ENCODE results near the gene UTP15. TPM values are rescaled to one million over a fixed set of nuclear protein-coding genes. Genes with fewer than 3 reads are reported as not detected.

Gene UTP15
- polyA plus RNA-seq, 2 donors, result 3.4 to 5.9 TPM

GRCh38 chr5:73558950-73559349, 6.6 kb upstream of the UTP15 start:
- Histone ChIP-seq H3K36me3 (ENCODE audit: control insufficient read depth in 2 of 2, insufficient read depth in 2 of 2, low read length in 1 of 2) (peaks cover 0 to 3% of the 10 kb centered on the region in 2 donors), H3K9me3 (ENCODE audit: control insufficient read depth in 2 of 2, insufficient read depth in 1 of 2, low read depth in 1 of 2, low read length in 1 of 2) (no peaks in the 10 kb centered on the region), H3K27ac (ENCODE audit: low read depth in 2 of 2, low read length in 1 of 2) (no peak overlapping the region), H3K4me3 (ENCODE audit: low read depth in 1 of 2, low read length in 2 of 2) (no peak overlapping the region), H3K4me1 (ENCODE audit: control insufficient read depth in 2 of 2, insufficient read depth in 2 of 2, low read length in 1 of 2) (no peaks in the 10 kb centered on the region), H3K27me3 (ENCODE audit: control insufficient read depth in 1 of 2, insufficient read depth in 2 of 2, low read length in 2 of 2) (no peaks in the 10 kb centered on the region)
- WGBS, 2 donors, result 86% methylated on average over 1 of the region's 1 CpG

- Histone ChIP-seq H3K4me1 (ENCODE audit: control insufficient read depth in 2 of 2, insufficient read depth in 2 of 2, low read length in 1 of 2) (no peaks in the 10 kb centered on the region), H3K36me3 (ENCODE audit: control insufficient read depth in 2 of 2, insufficient read depth in 2 of 2, low read length in 1 of 2) (peaks cover 0 to 2% of the 10 kb centered on the region in 2 donors), H3K9me3 (ENCODE audit: control insufficient read depth in 2 of 2, insufficient read depth in 1 of 2, low read depth in 1 of 2, low read length in 1 of 2) (no peaks in the 10 kb centered on the region), H3K4me3 (ENCODE audit: low read depth in 1 of 2, low read length in 2 of 2) (peak overlapping the region in 1 of 2 donors; percentile 98), H3K27me3 (ENCODE audit: control insufficient read depth in 1 of 2, insufficient read depth in 2 of 2, low read length in 2 of 2) (no peaks in the 10 kb centered on the region), H3K27ac (ENCODE audit: low read depth in 2 of 2, low read length in 1 of 2) (no peak overlapping the region)
- WGBS, 2 donors, result 22 to 29% methylated on average over 3 of the region's 3 CpGs
Observed at GRCh38 chr5:73564018-73564417, 1.5 kb upstream of the UTP15 start.

GRCh38 chr5:73564675-73565074, 868 bp upstream of the UTP15 start:
- Histone ChIP-seq H3K36me3 (ENCODE audit: control insufficient read depth in 2 of 2, insufficient read depth in 2 of 2, low read length in 1 of 2) (peaks cover 0 to 2% of the 10 kb centered on the region in 2 donors), H3K27me3 (ENCODE audit: control insufficient read depth in 1 of 2, insufficient read depth in 2 of 2, low read length in 2 of 2) (no peaks in the 10 kb centered on the region), H3K4me1 (ENCODE audit: control insufficient read depth in 2 of 2, insufficient read depth in 2 of 2, low read length in 1 of 2) (no peaks in the 10 kb centered on the region), H3K9me3 (ENCODE audit: control insufficient read depth in 2 of 2, insufficient read depth in 1 of 2, low read depth in 1 of 2, low read length in 1 of 2) (no peaks in the 10 kb centered on the region), H3K4me3 (ENCODE audit: low read depth in 1 of 2, low read length in 2 of 2) (peak overlapping the region; percentile 73 to 98), H3K27ac (ENCODE audit: low read depth in 2 of 2, low read length in 1 of 2) (peak overlapping the region; percentile 87 to 98)
- 4% methylated on average over 9 of the region's 9 CpGs for WGBS, 2 donors

GRCh38 chr5:73565969-73566547, 515 bp downstream of the UTP15 start:
- no peaks in the 10 kb centered on the region for H3K27me3 ChIP-seq (ENCODE audit: control insufficient read depth in 1 of 2, insufficient read depth in 2 of 2, low read length in 2 of 2)
- no peaks in the 10 kb centered on the region for H3K9me3 ChIP-seq (ENCODE audit: control insufficient read depth in 2 of 2, insufficient read depth in 1 of 2, low read depth in 1 of 2, low read length in 1 of 2)
- H3K4me1 ChIP-seq (ENCODE audit: control insufficient read depth in 2 of 2, insufficient read depth in 2 of 2, low read length in 1 of 2), result no peaks in the 10 kb centered on the region
- peaks cover 0 to 2% of the 10 kb centered on the region in 2 donors for H3K36me3 ChIP-seq (ENCODE audit: control insufficient read depth in 2 of 2, insufficient read depth in 2 of 2, low read length in 1 of 2)
- 6% methylated on average over 8 of the region's 8 CpGs for WGBS, 2 donors
- H3K4me3 ChIP-seq (ENCODE audit: low read depth in 1 of 2, low read length in 2 of 2), result peak overlapping the region; percentile 73 to 98
- peak overlapping the region; percentile 73 to 98 for H3K27ac ChIP-seq (ENCODE audit: low read depth in 2 of 2, low read length in 1 of 2)

- H3K36me3 ChIP-seq (ENCODE audit: control insufficient read depth in 2 of 2, insufficient read depth in 2 of 2, low read length in 1 of 2), result peaks cover 0 to 6% of the 10 kb centered on the region in 2 donors
- no peaks in the 10 kb centered on the region for H3K4me1 ChIP-seq (ENCODE audit: control insufficient read depth in 2 of 2, insufficient read depth in 2 of 2, low read length in 1 of 2)
- no peak overlapping the region for H3K4me3 ChIP-seq (ENCODE audit: low read depth in 1 of 2, low read length in 2 of 2)
- 71 to 87% methylated on average over 3 of the region's 3 CpGs for WGBS, 2 donors
- H3K9me3 ChIP-seq (ENCODE audit: control insufficient read depth in 2 of 2, insufficient read depth in 1 of 2, low read depth in 1 of 2, low read length in 1 of 2), result no peaks in the 10 kb centered on the region
- H3K27me3 ChIP-seq (ENCODE audit: control insufficient read depth in 1 of 2, insufficient read depth in 2 of 2, low read length in 2 of 2), result no peaks in the 10 kb centered on the region
- H3K27ac ChIP-seq (ENCODE audit: low read depth in 2 of 2, low read length in 1 of 2), result no peak overlapping the region
Observed at GRCh38 chr5:73582285-73583145, 17.0 kb downstream of the UTP15 start.

GRCh38 chr5:73587923-73588322, 22.4 kb downstream of the UTP15 start:
- Histone ChIP-seq H3K27ac (ENCODE audit: low read depth in 2 of 2, low read length in 1 of 2) (no peak overlapping the region), H3K36me3 (ENCODE audit: control insufficient read depth in 2 of 2, insufficient read depth in 2 of 2, low read length in 1 of 2) (no peaks in the 10 kb centered on the region), H3K4me1 (ENCODE audit: control insufficient read depth in 2 of 2, insufficient read depth in 2 of 2, low read length in 1 of 2) (no peaks in the 10 kb centered on the region), H3K27me3 (ENCODE audit: control insufficient read depth in 1 of 2, insufficient read depth in 2 of 2, low read length in 2 of 2) (no peaks in the 10 kb centered on the region), H3K4me3 (ENCODE audit: low read depth in 1 of 2, low read length in 2 of 2) (no peak overlapping the region), H3K9me3 (ENCODE audit: control insufficient read depth in 2 of 2, insufficient read depth in 1 of 2, low read depth in 1 of 2, low read length in 1 of 2) (no peaks in the 10 kb centered on the region)
- WGBS, 2 donors, result 42 to 44% methylated on average over 1 of the region's 1 CpG

- no peaks in the 10 kb centered on the region for H3K9me3 ChIP-seq (ENCODE audit: control insufficient read depth in 2 of 2, insufficient read depth in 1 of 2, low read depth in 1 of 2, low read length in 1 of 2)
- no peak overlapping the region for H3K4me3 ChIP-seq (ENCODE audit: low read depth in 1 of 2, low read length in 2 of 2)
- H3K27me3 ChIP-seq (ENCODE audit: control insufficient read depth in 1 of 2, insufficient read depth in 2 of 2, low read length in 2 of 2), result no peaks in the 10 kb centered on the region
- H3K36me3 ChIP-seq (ENCODE audit: control insufficient read depth in 2 of 2, insufficient read depth in 2 of 2, low read length in 1 of 2), result no peaks in the 10 kb centered on the region
- no peak overlapping the region for H3K27ac ChIP-seq (ENCODE audit: low read depth in 2 of 2, low read length in 1 of 2)
- 55 to 65% methylated on average over 4 of the region's 4 CpGs for WGBS, 2 donors
- H3K4me1 ChIP-seq (ENCODE audit: control insufficient read depth in 2 of 2, insufficient read depth in 2 of 2, low read length in 1 of 2), result no peaks in the 10 kb centered on the region
Observed at GRCh38 chr5:73591102-73591695, 25.7 kb downstream of the UTP15 start.

- H3K36me3 ChIP-seq (ENCODE audit: control insufficient read depth in 2 of 2, insufficient read depth in 2 of 2, low read length in 1 of 2), result no peaks in the 10 kb centered on the region
- H3K9me3 ChIP-seq (ENCODE audit: control insufficient read depth in 2 of 2, insufficient read depth in 1 of 2, low read depth in 1 of 2, low read length in 1 of 2), result no peaks in the 10 kb centered on the region
- no peaks in the 10 kb centered on the region for H3K4me1 ChIP-seq (ENCODE audit: control insufficient read depth in 2 of 2, insufficient read depth in 2 of 2, low read length in 1 of 2)
- no peaks in the 10 kb centered on the region for H3K27me3 ChIP-seq (ENCODE audit: control insufficient read depth in 1 of 2, insufficient read depth in 2 of 2, low read length in 2 of 2)
- H3K4me3 ChIP-seq (ENCODE audit: low read depth in 1 of 2, low read length in 2 of 2), result no peak overlapping the region
- 53% methylated on average over 4 of the region's 4 CpGs for WGBS, 2 donors
- H3K27ac ChIP-seq (ENCODE audit: low read depth in 2 of 2, low read length in 1 of 2), result no peak overlapping the region
Observed at GRCh38 chr5:73591698-73592501, 26.4 kb downstream of the UTP15 start.

- no peak overlapping the region for H3K4me3 ChIP-seq (ENCODE audit: low read depth in 1 of 2, low read length in 2 of 2)
- 54 to 80% methylated on average over 1 of the region's 1 CpG for WGBS, 2 donors
- no peak overlapping the region for H3K27ac ChIP-seq (ENCODE audit: low read depth in 2 of 2, low read length in 1 of 2)
- H3K36me3 ChIP-seq (ENCODE audit: control insufficient read depth in 2 of 2, insufficient read depth in 2 of 2, low read length in 1 of 2), result no peaks in the 10 kb centered on the region
- H3K4me1 ChIP-seq (ENCODE audit: control insufficient read depth in 2 of 2, insufficient read depth in 2 of 2, low read length in 1 of 2), result no peaks in the 10 kb centered on the region
- no peaks in the 10 kb centered on the region for H3K27me3 ChIP-seq (ENCODE audit: control insufficient read depth in 1 of 2, insufficient read depth in 2 of 2, low read length in 2 of 2)
- H3K9me3 ChIP-seq (ENCODE audit: control insufficient read depth in 2 of 2, insufficient read depth in 1 of 2, low read depth in 1 of 2, low read length in 1 of 2), result no peaks in the 10 kb centered on the region
Observed at GRCh38 chr5:73592551-73592950, 27.0 kb downstream of the UTP15 start.
